HL-60 (cell line): Measurements from ENCODE around the gene TPM4.

Source experiments
- DNase-seq, 2 experiments: peaks; one replicate each; pipeline ENCODE4 v3.0.0-alpha.2; 2010 to 2020; ENCODE audit warnings: low read depth in 1 of 2, low spot score in 1 of 2
- H3K27ac ChIP-seq: fragments of 250-450 bp; sonication (Bioruptor Pico); replicated peaks from 2 replicates; pipeline ENCODE4 v1.5.1; 2020; ENCODE audit warnings: mild to moderate bottlenecking, moderate library complexity
- H3K27me3 ChIP-seq: fragments of 250-450 bp; sonication (Bioruptor Pico); 2 replicates; pipeline ENCODE4 v1.5.1; 2021; ENCODE audit warnings: mild to moderate bottlenecking, moderate library complexity; ENCODE audit not compliant: insufficient read depth, poor library complexity, severe bottlenecking
- H3K4me3 ChIP-seq: replicated peaks from 2 replicates; pipeline ENCODE4 v1.5.1; 2011; ENCODE audit warnings: mild to moderate bottlenecking, control low read depth, low read length; ENCODE audit not compliant: insufficient read depth
- CTCF ChIP-seq: IDR thresholded peaks from one replicate; pipeline ENCODE4 v1.5.1; 2011; ENCODE audit warnings: low read length, control low read depth, inconsistent platforms; ENCODE audit not compliant: insufficient read depth
- GABPA ChIP-seq: IDR thresholded peaks from 2 replicates; pipeline ENCODE4 v1.6.1; 2012; ENCODE audit warnings: low read depth
- POLR2AphosphoS5 ChIP-seq: IDR thresholded peaks from 2 replicates; pipeline ENCODE4 v1.6.1; 2012; ENCODE audit warnings: low read depth
- REST ChIP-seq: IDR thresholded peaks from 2 replicates; pipeline ENCODE4 v1.6.1; 2012; ENCODE audit warnings: low read depth; ENCODE audit not compliant: insufficient replicate concordance
- SPI1 ChIP-seq: IDR thresholded peaks from 2 replicates; pipeline ENCODE4 v1.6.1; 2012; ENCODE audit warnings: low read depth, mild to moderate bottlenecking, borderline replicate concordance

TPM4 gene

GRCh38 chr19:16041991-16042386, 34.3 kb upstream of the TPM4 start:
- H3K27ac ChIP-seq, result no peak overlapping the region
- no peak overlapping the region for H3K4me3 ChIP-seq
- TF ChIP-seq SPI1 (no peak), CTCF (no peak), POLR2AphosphoS5 (no peak), GABPA (no peak), REST (no peak)

GRCh38 chr19:16042533-16043085, 33.7 kb upstream of the TPM4 start:
- H3K4me3 ChIP-seq, result no peak overlapping the region
- TF ChIP-seq POLR2AphosphoS5 (no peak), SPI1 (no peak), GABPA (no peak), CTCF (no peak), REST (no peak)
- no peak for DNase-seq
- no peaks in the 10 kb centered on the region for H3K27me3 ChIP-seq
- no peak overlapping the region for H3K27ac ChIP-seq

More at GRCh38 chr19:16041991-16042386, 34.3 kb upstream of the TPM4 start:
- no peaks in the 10 kb centered on the region for H3K27me3 ChIP-seq
- DNase-seq, result no peak

GRCh38 chr19:16043156-16043757, 33.0 kb upstream of the TPM4 start:
- no peak for TF ChIP-seq POLR2AphosphoS5
- no peak for TF ChIP-seq GABPA
- no peak for TF ChIP-seq CTCF
- TF ChIP-seq SPI1, result no peak
- no peak for TF ChIP-seq REST
- no peaks in the 10 kb centered on the region for H3K27me3 ChIP-seq

More at GRCh38 chr19:16043156-16043757, 33.0 kb upstream of the TPM4 start:
- Histone ChIP-seq H3K27ac (no peak overlapping the region), H3K4me3 (no peak overlapping the region)
- DNase-seq, result no peak
